Caco-2 (cell line): ENCODE measurements around the gene PLBD2. TPM values are rescaled to one million over a fixed set of nuclear protein-coding genes. Genes with fewer than 3 reads are reported as not detected.

ENCODE experiments used
- BruUV-seq: library from RNA; stranded (reverse); fragments of 400-500 nt; replicated peaks from 2 replicates; lab custom pipeline; 2021; lab: Mats Ljungman, UMichigan
- CTCF ChIA-PET: fragments of 300-600 bp; sonication (Branson Sonifier 250); formaldehyde crosslinking; loops from one replicate; lab custom pipeline; 2022; ENCODE audit warnings: antibody characterized with exemption; lab: Charles Lee
- POLR2A ChIA-PET: fragments of 300-600 bp; sonication (Branson Sonifier 250); formaldehyde crosslinking; loops from one replicate; lab custom pipeline; 2022; ENCODE audit warnings: antibody characterized with exemption; lab: Charles Lee
- DNase-seq, 2 experiments: peaks; one replicate each; pipeline versions ENCODE4 v3.0.0 to v3.0.0-alpha.2; 2020 to 2022
- H3K27me3 ChIP-seq: replicated peaks from 2 replicates; pipeline ENCODE4 v1.6.0; 2011; ENCODE audit warnings: low read length; ENCODE audit not compliant: control insufficient read depth, insufficient read depth
- H3K36me3 ChIP-seq: 2 replicates; pipeline ENCODE4 v1.5.1; 2011; ENCODE audit warnings: low read length; ENCODE audit not compliant: control insufficient read depth, insufficient read depth
- H3K4me1 ChIP-seq: fragments of 250-450 bp; sonication (Bioruptor Pico); 2 replicates; pipeline ENCODE4 v1.5.1; 2020; ENCODE audit warnings: mild to moderate bottlenecking
- H3K4me3 ChIP-seq: 2 replicates; pipeline ENCODE4 v1.5.1; 2011; ENCODE audit warnings: low read depth, mild to moderate bottlenecking, control low read depth, low read length
- H3K9me3 ChIP-seq: fragments of 250-450 bp; sonication (Bioruptor Pico); 2 replicates; pipeline ENCODE4 v1.5.1; 2020; ENCODE audit warnings: mild to moderate bottlenecking, moderate library complexity
- H3K27ac Mint-ChIP-seq: one replicate; pipeline ENCODE4 v1.8.0; 2022; ENCODE audit warnings: mixed read lengths; ENCODE audit not compliant: unreplicated experiment
- H3K27me3 Mint-ChIP-seq: one replicate; pipeline ENCODE4 v1.8.0; 2022; ENCODE audit warnings: mixed read lengths; ENCODE audit not compliant: insufficient read depth, unreplicated experiment
- H3K36me3 Mint-ChIP-seq: one replicate; pipeline ENCODE4 v1.8.0; 2022; ENCODE audit warnings: mild to moderate bottlenecking, mixed read lengths; ENCODE audit not compliant: insufficient read depth, unreplicated experiment
- H3K4me1 Mint-ChIP-seq: one replicate; pipeline ENCODE4 v1.8.0; 2022; ENCODE audit warnings: low read depth, mixed read lengths; ENCODE audit not compliant: unreplicated experiment
- H3K4me3 Mint-ChIP-seq: one replicate; pipeline ENCODE4 v1.8.0; 2022; ENCODE audit warnings: mild to moderate bottlenecking, moderate library complexity, mixed read lengths; ENCODE audit not compliant: unreplicated experiment
- H3K9me3 Mint-ChIP-seq: one replicate; pipeline ENCODE4 v1.8.0; 2022; ENCODE audit warnings: mixed read lengths; ENCODE audit not compliant: unreplicated experiment
- CTCF ChIP-seq, 2 experiments: fragments of 200-600 bp in 1 of 2; IDR thresholded peaks; 1 replicate in 1 of 2; 2 replicates in 1 of 2; pipeline versions ENCODE4 v1.5.1 to v1.8.0; 2011 to 2022; ENCODE audit warnings: antibody characterized with exemption in 1 of 2, control low read depth in 1 of 2, inconsistent platforms in 1 of 2, low read depth in 1 of 2, low read length in 1 of 2, mild to moderate bottlenecking in 1 of 2, moderate library complexity in 1 of 2; ENCODE audit not compliant: insufficient read depth in 1 of 2, severe bottlenecking in 1 of 2, unreplicated experiment in 1 of 2
- intact Hi-C: fragments of 100-400 bp; cut with micrococcal nuclease; formaldehyde crosslinking; loops from one replicate; pipeline ENCODE4 v1.10.0; 2022; ENCODE audit not compliant: unreplicated experiment
- total RNA-seq: library from RNA; stranded (reverse); gene quantifications from 2 replicates; pipeline ENCODE4 v1.2.3, GENCODE V29; 2022

Gene PLBD2
- total RNA-seq, 1 experiment from 2014 or later, result 43.1 TPM

GRCh38 chr12:113435367-113435766 is 77.0 kb downstream of the PLBD2 start:
- no TSS peak for BruUV-seq
- ChIA-PET POLR2A (no interaction called here), CTCF (interaction anchor here (0.5 kb wide), 1 partner anchor 38 kb away, joined by 3 read pairs; no protein-coding TSS in a partner anchor)
- no peak for TF ChIP-seq CTCF (IDR thresholded peaks at IDR 0.05; ENCODE audit: insufficient read depth in 1 of 2, low read depth in 1 of 2, low read length in 1 of 2, severe bottlenecking in 1 of 2, unreplicated experiment in 1 of 2)
- Mint-ChIP-seq H3K9me3 (no peaks in the 10 kb centered on the region), H3K36me3 (no peaks in the 10 kb centered on the region), H3K27me3 (no peaks in the 10 kb centered on the region), H3K4me1 (no peaks in the 10 kb centered on the region), H3K4me3 (no peak overlapping the region), H3K27ac (no peak overlapping the region)
- Histone ChIP-seq H3K4me1 (no peaks in the 10 kb centered on the region), H3K4me3 (no peak overlapping the region), H3K9me3 (no peaks in the 10 kb centered on the region), H3K27me3 (no peaks in the 10 kb centered on the region; the same call in 1 of the 2 replicates), H3K36me3 (no peaks in the 10 kb centered on the region)
- no peak for DNase-seq
- intact Hi-C loops, result no loop called here

- ChIA-PET POLR2A (no interaction called here), CTCF (interaction anchor here (0.6 to 0.9 kb wide), 2 partner anchors 11 to 101 kb away, joined by 3 read pairs; partner anchors contain the start of gene SLC8B1)
- Mint-ChIP-seq H3K27me3 (no peaks in the 10 kb centered on the region), H3K9me3 (no peaks in the 10 kb centered on the region), H3K4me1 (peaks cover 6% of the 10 kb centered on the region), H3K36me3 (no peaks in the 10 kb centered on the region), H3K4me3 (no peak overlapping the region), H3K27ac (no peak overlapping the region)
- H3K4me1 ChIP-seq, result no peaks in the 10 kb centered on the region
- no peak for DNase-seq
- H3K9me3 ChIP-seq, result no peaks in the 10 kb centered on the region
- no peaks in the 10 kb centered on the region; the same call in 1 of the 2 replicates for H3K27me3 ChIP-seq
- H3K4me3 ChIP-seq, result no peak overlapping the region
- intact Hi-C loops, result no loop called here
- no peak for TF ChIP-seq CTCF (IDR thresholded peaks at IDR 0.05; ENCODE audit: insufficient read depth in 1 of 2, low read depth in 1 of 2, low read length in 1 of 2, severe bottlenecking in 1 of 2, unreplicated experiment in 1 of 2)
- no TSS peak for BruUV-seq
- H3K36me3 ChIP-seq, result no peaks in the 10 kb centered on the region
Measured at GRCh38 chr12:113436586-113436985, 78.2 kb downstream of the PLBD2 start.

GRCh38 chr12:113436993-113437728 is 78.8 kb downstream of the PLBD2 start:
- Histone ChIP-seq H3K36me3 (no peaks in the 10 kb centered on the region), H3K4me3 (no peak overlapping the region), H3K27me3 (no peaks in the 10 kb centered on the region; the same call in 1 of the 2 replicates), H3K4me1 (no peaks in the 10 kb centered on the region), H3K9me3 (no peaks in the 10 kb centered on the region)
- ChIA-PET POLR2A (no interaction called here), CTCF (interaction anchor here (0.6 to 0.9 kb wide), 2 partner anchors 12 to 102 kb away, joined by 3 read pairs; partner anchors contain the start of gene SLC8B1)
- no peak overlapping the region for H3K27ac Mint-ChIP-seq
- intact Hi-C loops, result no loop called here
- no peaks in the 10 kb centered on the region for H3K9me3 Mint-ChIP-seq
- no peaks in the 10 kb centered on the region for H3K27me3 Mint-ChIP-seq
- no TSS peak for BruUV-seq
- no peak for TF ChIP-seq CTCF (IDR thresholded peaks at IDR 0.05; ENCODE audit: insufficient read depth in 1 of 2, low read depth in 1 of 2, low read length in 1 of 2, severe bottlenecking in 1 of 2, unreplicated experiment in 1 of 2)
- H3K4me1 Mint-ChIP-seq, result peaks cover 6% of the 10 kb centered on the region
- no peaks in the 10 kb centered on the region for H3K36me3 Mint-ChIP-seq
- no peak overlapping the region for H3K4me3 Mint-ChIP-seq
- no peak for DNase-seq
